HCT116 (cell line): ENCODE results near the gene ARHGAP5. TPM values are rescaled to one million over a fixed set of nuclear protein-coding genes. Genes with fewer than 3 reads are reported as not detected.

Source experiments
- ATAC-seq: fragments of 200-7000 bp; cut with Tn5 transposase; 2 replicates; pipeline ENCODE4 v1.9.1; 2020; ENCODE audit warnings: mild to moderate bottlenecking, moderate library complexity
- BruUV-seq: library from RNA; stranded (reverse); fragments of 400-500 nt; replicated peaks from 2 replicates; lab custom pipeline; 2021; lab: Mats Ljungman, UMichigan
- CTCF ChIA-PET: fragments of 300-600 bp; sonication (Branson Sonifier 250); formaldehyde crosslinking; loops from one replicate; lab custom pipeline; 2021; ENCODE audit warnings: antibody characterized with exemption; lab: Charles Lee
- POLR2A ChIA-PET: fragments of 300-600, 350-600 bp; sonication (Branson Sonifier 250); formaldehyde crosslinking; loops from one replicate; lab custom pipeline; 2021; ENCODE audit warnings: antibody characterized with exemption; lab: Charles Lee
- RAD21 ChIA-PET, 2 experiments: fragments of 300-600 bp; sonication (Branson Sonifier 250); formaldehyde crosslinking; loops; one replicate each; lab custom pipeline; 2023; ENCODE audit warnings: low total read pairs in 2 of 2; ENCODE audit not compliant: uncharacterized antibody in 2 of 2, unreplicated experiment in 2 of 2, low non-redundant PET in 1 of 2; lab: Charles Lee
- DNase-seq: peaks from one replicate; pipeline ENCODE4 v3.0.0-alpha.2; 2010; ENCODE audit warnings: low read depth, low spot score
- H2AFZ ChIP-seq: fragments of 200-600 bp; shearing (Covaris generic), sonication (generic); 2 replicates; pipeline ENCODE4 v1.6.1; 2017; ENCODE audit warnings: low read depth, mixed run types, mixed read lengths, antibody characterized with exemption, low read length; ENCODE audit not compliant: poor library complexity, severe bottlenecking
- H3K27ac ChIP-seq: 2 replicates; pipeline ENCODE4 v1.5.1; 2012; ENCODE audit warnings: low read depth, low read length
- H3K27me3 ChIP-seq: fragments of 200-600 bp; sonication (generic); 2 replicates; pipeline ENCODE4 v1.6.1; 2016; ENCODE audit warnings: mixed run types, low read length, mixed read lengths; ENCODE audit not compliant: insufficient read depth
- H3K36me3 ChIP-seq, 2 experiments: fragments of 200-500 bp in 1 of 2; fragments of 200-600 bp in 1 of 2; sonication (Bioruptor generic) in 1 of 2; sonication (generic) in 1 of 2; 2 replicates each; pipeline versions ENCODE4 v1.5.1 to v1.6.1; 2014 to 2016; ENCODE audit warnings: low read length in 2 of 2, inconsistent platforms in 1 of 2, mixed read lengths in 1 of 2, mixed run types in 1 of 2; ENCODE audit not compliant: insufficient read depth in 2 of 2, control insufficient read depth in 1 of 2
- H3K4me1 ChIP-seq, 2 experiments: fragments of 200-600 bp in 1 of 2; sonication (generic) in 1 of 2; 2 replicates each; pipeline versions ENCODE4 v1.5.1 to v1.6.1; 2012 to 2017; ENCODE audit warnings: low read length in 2 of 2, inconsistent platforms in 1 of 2, mild to moderate bottlenecking in 1 of 2, mixed read lengths in 1 of 2, mixed run types in 1 of 2, moderate library complexity in 1 of 2; ENCODE audit not compliant: insufficient read depth in 2 of 2, control insufficient read depth in 1 of 2
- H3K4me2 ChIP-seq: fragments of 200-600 bp; sonication (generic); 2 replicates; pipeline ENCODE4 v1.6.1; 2017; ENCODE audit warnings: mixed run types, low read length, mixed read lengths
- H3K4me3 ChIP-seq, 2 experiments: fragments of 200-600 bp in 1 of 2; sonication (generic) in 1 of 2; replicated peaks in 1 of 2; 2 replicates each; pipeline ENCODE4 v1.5.1; 2011 to 2016; ENCODE audit warnings: low read length in 2 of 2, control low read depth in 1 of 2, low read depth in 1 of 2, mild to moderate bottlenecking in 1 of 2, mixed read lengths in 1 of 2, mixed run types in 1 of 2
- H3K79me2 ChIP-seq: fragments of 200-600 bp; sonication (generic); 2 replicates; pipeline ENCODE4 v1.6.1; 2017; ENCODE audit warnings: mild to moderate bottlenecking, mixed run types, low read length, moderate library complexity, mixed read lengths; ENCODE audit not compliant: insufficient read depth
- H3K9ac ChIP-seq: fragments of 200-600 bp; sonication (generic); 2 replicates; pipeline ENCODE4 v1.6.1; 2016; ENCODE audit warnings: low read length, mixed read lengths
- H3K9me2 ChIP-seq: fragments of 200-600 bp; sonication (generic), shearing (Covaris generic); 2 replicates; pipeline ENCODE4 v1.6.1; 2017; ENCODE audit warnings: mixed run types, mild to moderate bottlenecking, moderate library complexity; ENCODE audit not compliant: insufficient read depth
- H3K9me3 ChIP-seq, 2 experiments: fragments of 200-500 bp in 1 of 2; fragments of 200-600 bp in 1 of 2; sonication (Bioruptor generic) in 1 of 2; sonication (generic) in 1 of 2; 2 replicates each; pipeline ENCODE4 v1.6.1; 2014 to 2017; ENCODE audit warnings: low read length in 2 of 2, mixed read lengths in 2 of 2, inconsistent platforms in 1 of 2, low read depth in 1 of 2, mild to moderate bottlenecking in 1 of 2, mixed run types in 1 of 2, moderate library complexity in 1 of 2; ENCODE audit not compliant: control insufficient read depth in 1 of 2, insufficient read depth in 1 of 2
- H4K20me1 ChIP-seq: fragments of 200-600 bp; sonication (generic), shearing (Covaris generic); 2 replicates; pipeline ENCODE4 v1.6.1; 2017; ENCODE audit warnings: mixed run types, mild to moderate bottlenecking, moderate library complexity; ENCODE audit not compliant: insufficient read depth
- ATF3 ChIP-seq: IDR thresholded peaks from 2 replicates; pipeline ENCODE4 v1.6.1; 2012
- CEBPB ChIP-seq: IDR thresholded peaks from 2 replicates; pipeline ENCODE4 v1.6.1; 2012; ENCODE audit warnings: low read depth
- CTCF ChIP-seq, 3 experiments: fragments of 200-600 bp in 1 of 3; sonication (generic) in 1 of 3; IDR thresholded peaks in 2 of 3; conservative IDR thresholded peaks in 1 of 3; 2 replicates each; pipeline ENCODE4 v1.5.1; 2012 to 2017; ENCODE audit warnings: low read depth in 2 of 3, low read length in 2 of 3, antibody characterized with exemption in 1 of 3, borderline replicate concordance in 1 of 3, control low read depth in 1 of 3, mild to moderate bottlenecking in 1 of 3, mixed read lengths in 1 of 3, mixed run types in 1 of 3, moderate library complexity in 1 of 3; ENCODE audit not compliant: insufficient read depth in 1 of 3
- EZH2 ChIP-seq: fragments of 200-600 bp; sonication (generic); IDR thresholded peaks from 2 replicates; pipeline ENCODE4 v1.6.1; 2017; ENCODE audit warnings: antibody characterized with exemption, mixed run types
- FOSL1 ChIP-seq: IDR thresholded peaks from 2 replicates; pipeline ENCODE4 v1.6.1; 2012; ENCODE audit warnings: low read depth
- POLR2AphosphoS5 ChIP-seq: IDR thresholded peaks from 2 replicates; pipeline ENCODE4 v1.6.1; 2011; ENCODE audit warnings: mild to moderate bottlenecking, low read depth, low read length, moderate library complexity
- SRF ChIP-seq: IDR thresholded peaks from 2 replicates; pipeline ENCODE4 v1.6.1; 2012; ENCODE audit warnings: low read depth
- ZBTB33 ChIP-seq: IDR thresholded peaks from 2 replicates; pipeline ENCODE4 v1.6.1; 2011; ENCODE audit warnings: mild to moderate bottlenecking, low read length, moderate library complexity; ENCODE audit not compliant: insufficient replicate concordance; ENCODE audit errors: extremely low read depth
- intact Hi-C: fragments of 100-400 bp; cut with micrococcal nuclease; formaldehyde crosslinking; loops from 2 replicates; pipeline ENCODE4 v1.10.0; 2022
- total RNA-seq: library from RNA; stranded (reverse); gene quantifications from one replicate; pipeline ENCODE4 v1.2.1, GENCODE V29; 2021; ENCODE audit not compliant: unreplicated experiment

Gene ARHGAP5
- total RNA-seq, 1 experiment from 2014 or later = 66.7 TPM

GRCh38 chr14:32100175-32100574 is 23.1 kb downstream of the ARHGAP5 start:
- POLR2A ChIA-PET = no interaction called here
- no peak for DNase-seq
- no peaks in the 10 kb centered on the region for H3K9me3 ChIP-seq
- H3K9ac ChIP-seq = no peak overlapping the region
- no peak overlapping the region for H3K27ac ChIP-seq
- no peak for ATAC-seq
- CTCF ChIA-PET = no interaction called here
- H3K36me3 ChIP-seq = peaks cover 3 to 6% of the 10 kb centered on the region in 2 experiments; a peak in 2 of 4 replicates
- no peak overlapping the region for H2AFZ ChIP-seq
- H4K20me1 ChIP-seq = peaks cover 9% of the 10 kb centered on the region
- peaks cover 98% of the 10 kb centered on the region for H3K79me2 ChIP-seq
- H3K4me3 ChIP-seq = no peak overlapping the region
- H3K9me2 ChIP-seq = no peaks in the 10 kb centered on the region
- no TSS peak for BruUV-seq
- no peaks in the 10 kb centered on the region for H3K27me3 ChIP-seq
- RAD21 ChIA-PET = no interaction called here
- H3K4me1 ChIP-seq = no peaks in the 10 kb centered on the region
- intact Hi-C loops = no loop called here
- TF ChIP-seq EZH2 = no peak
- no peak for TF ChIP-seq SRF
- TF ChIP-seq ZBTB33 = no peak
- TF ChIP-seq ATF3 = no peak
- no peak for TF ChIP-seq CTCF (IDR thresholded peaks at IDR 0.05 in 2 of 3, conservative IDR thresholded peaks at IDR 0.05 in 1 of 3; ENCODE audit: borderline replicate concordance in 1 of 3, insufficient read depth in 1 of 3, low read depth in 2 of 3, low read length in 2 of 3)
- TF ChIP-seq CEBPB = no peak
- no peak for TF ChIP-seq FOSL1
- no peak for TF ChIP-seq POLR2AphosphoS5
- TF ChIP-seq, all 23 proteins: peak for 0
- H3K4me2 ChIP-seq = no peak overlapping the region
